Measurements from ENCODE around the gene NSF.
"Not testable (repeated sequence)": the region's sequence is repeated elsewhere in the genome, so short reads cannot be mapped to it uniquely, and the experiment has no call there.

- not testable (repeated sequence) for TF ChIP-seq CTCF (IDR thresholded peaks at IDR 0.05; ENCODE audit: insufficient read depth, low read length); POLR2AphosphoS5 (IDR thresholded peaks at IDR 0.05; ENCODE audit: low read depth)
Observed at GRCh38 chr17:46683653-46684052, 93.2 kb downstream of the NSF start.

Data from HL-60 (cell line).